Hepatocyte (in vitro differentiated cells): ENCODE results near the gene FAM120A. TPM values are rescaled to one million over a fixed set of nuclear protein-coding genes. Genes with fewer than 3 reads are reported as not detected.
A peak's percentile ranks its signal among the peaks of the same experiment; 100 is the strongest.

ENCODE experiments used
- DNase-seq: peaks from one replicate; pipeline ENCODE4 v3.0.0-alpha.2; 2016; ENCODE audit warnings: low spot score
- H2AFZ ChIP-seq: fragments of 200-600 bp; sonication (generic); 2 replicates; pipeline ENCODE4 v1.6.0; 2016; ENCODE audit warnings: antibody characterized with exemption, mild to moderate bottlenecking
- H3K27ac ChIP-seq: fragments of 200-600 bp; sonication (generic); 2 replicates; pipeline ENCODE4 v1.5.1; 2016; ENCODE audit warnings: mild to moderate bottlenecking
- H3K27me3 ChIP-seq: fragments of 200-600 bp; sonication (generic); 2 replicates; pipeline ENCODE4 v1.6.1; 2016
- H3K36me3 ChIP-seq: fragments of 200-600 bp; sonication (generic); replicated peaks from 2 replicates; pipeline ENCODE4 v1.5.1; 2016; ENCODE audit warnings: low read depth; ENCODE audit not compliant: insufficient read depth
- H3K4me1 ChIP-seq: fragments of 200-600 bp; sonication (generic); 2 replicates; pipeline ENCODE4 v1.5.1; 2016; ENCODE audit warnings: mild to moderate bottlenecking, moderate library complexity; ENCODE audit not compliant: insufficient read depth
- H3K4me2 ChIP-seq: fragments of 200-600 bp; sonication (generic); 2 replicates; pipeline ENCODE4 v1.6.0; 2016
- H3K4me3 ChIP-seq: fragments of 200-600 bp; sonication (generic); 2 replicates; pipeline ENCODE4 v1.5.1; 2016; ENCODE audit warnings: mild to moderate bottlenecking
- H3K79me2 ChIP-seq: fragments of 200-600 bp; sonication (generic); 2 replicates; pipeline ENCODE4 v1.6.0; 2017; ENCODE audit warnings: mild to moderate bottlenecking
- H3K9me2 ChIP-seq: fragments of 200-600 bp; sonication (generic); replicated peaks from 2 replicates; pipeline ENCODE4 v1.6.0; 2017; ENCODE audit warnings: mild to moderate bottlenecking; ENCODE audit not compliant: insufficient read depth
- H3K9me3 ChIP-seq: fragments of 200-600 bp; sonication (generic); 2 replicates; pipeline ENCODE4 v1.5.1; 2016; ENCODE audit warnings: low read depth, mild to moderate bottlenecking
- H4K20me1 ChIP-seq: fragments of 200-600 bp; sonication (generic); 2 replicates; pipeline ENCODE4 v1.6.0; 2016; ENCODE audit warnings: mild to moderate bottlenecking; ENCODE audit not compliant: insufficient read depth, poor library complexity, severe bottlenecking
- CTCF ChIP-seq: fragments of 200-600 bp; sonication (generic); IDR thresholded peaks from 2 replicates; pipeline ENCODE4 v1.5.1; 2016; ENCODE audit warnings: antibody characterized with exemption, mild to moderate bottlenecking; ENCODE audit not compliant: poor library complexity
- EZH2 ChIP-seq: fragments of 200-600 bp; sonication (generic); IDR thresholded peaks from 2 replicates; pipeline ENCODE4 v1.6.1; 2016; ENCODE audit warnings: antibody characterized with exemption, mild to moderate bottlenecking, borderline replicate concordance
- EZH2phosphoT487 ChIP-seq: fragments of 200-600 bp; sonication (generic); IDR thresholded peaks from one replicate; pipeline ENCODE4 v1.6.1; 2018; ENCODE audit warnings: antibody characterized with exemption, mild to moderate bottlenecking, low read depth, moderate library complexity; ENCODE audit not compliant: unreplicated experiment, severe bottlenecking
- WGBS: methylation state at CpG from one replicate; pipeline ENCODE4 v1.1.6; 2016; ENCODE audit warnings: low lambda C conversion rate; ENCODE audit errors: missing lambda C conversion rate; 5-methylcytosine and 5-hydroxymethylcytosine counted together
- polyA plus RNA-seq: library from polyadenylated mRNA; unstranded; fragments of >200 nt; fragmentation: Nextera tagmentation; extraction: Ambion mirVana; gene quantifications from 2 replicates; pipeline ENCODE4 v1.2.1, GENCODE V29; 2016
- total RNA-seq: library from RNA; depleted of rRNA; stranded (reverse); fragments of >200 nt; gene quantifications from 2 replicates; pipeline ENCODE4 v1.2.3, GENCODE V29; 2014

FAM120A gene
- total and polyA plus RNA-seq, 2 experiments from 2014 or later: 16.0 to 49.3 TPM

DNA sequence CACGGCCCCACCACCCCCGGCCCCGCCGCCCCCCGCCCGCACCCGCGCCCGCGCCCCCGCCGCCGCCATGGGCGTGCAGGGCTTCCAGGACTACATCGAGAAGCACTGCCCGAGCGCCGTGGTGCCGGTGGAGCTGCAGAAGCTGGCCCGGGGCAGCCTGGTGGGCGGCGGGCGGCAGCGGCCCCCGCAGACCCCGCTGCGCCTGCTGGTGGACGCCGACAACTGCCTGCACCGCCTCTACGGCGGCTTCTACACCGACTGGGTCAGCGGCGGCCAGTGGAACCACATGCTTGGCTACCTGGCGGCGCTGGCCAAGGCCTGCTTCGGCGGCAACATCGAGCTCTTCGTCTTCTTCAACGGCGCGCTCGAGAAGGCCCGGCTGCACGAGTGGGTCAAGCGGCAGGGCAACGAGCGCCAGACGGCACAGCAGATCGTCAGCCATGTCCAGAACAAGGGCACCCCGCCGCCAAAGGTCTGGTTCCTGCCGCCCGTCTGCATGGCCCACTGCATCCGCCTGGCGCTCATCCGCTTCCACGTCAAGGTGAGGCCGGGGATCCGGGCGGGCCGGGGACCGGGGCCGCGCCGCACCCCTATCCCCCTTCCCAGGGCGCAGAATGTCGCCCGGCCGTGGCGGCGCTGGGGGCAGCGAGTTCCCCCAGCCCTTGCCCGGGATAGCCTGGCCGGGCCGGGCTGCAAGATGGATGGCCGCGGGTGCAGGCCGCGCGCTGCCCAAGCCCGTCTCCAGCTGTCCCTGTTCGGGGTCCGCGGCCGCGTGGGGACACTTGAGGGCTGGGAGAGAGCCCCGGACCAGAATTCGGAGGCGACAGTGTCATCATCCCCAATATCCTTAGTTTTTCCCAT, 594 bp downstream of the FAM120A start:
- Histone ChIP-seq H3K79me2 (peaks cover 73% of the 10 kb centered on the region), H3K4me3 (peak overlapping the region; percentile 75), H2AFZ (peak overlapping the region; percentile 37), H3K9me3 (no peaks in the 10 kb centered on the region), H3K4me2 (peak overlapping the region; percentile 95), H3K36me3 (no peaks in the 10 kb centered on the region), H3K27ac (peak overlapping the region; percentile 85), H3K4me1 (peaks cover 34% of the 10 kb centered on the region), H3K9me2 (no peaks in the 10 kb centered on the region), H3K27me3 (no peaks in the 10 kb centered on the region), H4K20me1 (peaks cover 5% of the 10 kb centered on the region)
- DNase-seq: peak; percentile 69
- WGBS: under 1% methylated on average over 62 of the region's 92 CpGs
- peak; percentile 8 for TF ChIP-seq CTCF
- TF ChIP-seq EZH2phosphoT487: no peak
- TF ChIP-seq EZH2: no peak

DNA sequence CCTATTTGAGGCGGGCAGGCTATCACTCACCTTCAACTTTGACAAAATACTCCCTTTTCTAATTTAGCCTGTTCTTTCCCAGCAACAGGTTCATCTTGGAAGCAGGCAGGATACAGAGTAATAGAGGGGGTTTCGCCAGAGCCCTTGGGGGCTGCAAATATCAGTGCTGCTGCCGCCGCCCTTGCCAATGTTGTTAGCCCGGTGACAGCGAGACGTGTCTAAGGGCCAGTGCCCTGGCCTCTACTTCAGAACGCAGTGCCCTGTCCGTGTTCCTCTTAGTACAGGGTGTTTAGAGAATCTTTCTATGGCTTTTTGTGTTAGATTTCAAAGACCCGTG, 1.2 kb downstream of the FAM120A start:
- Histone ChIP-seq H2AFZ (peak overlapping the region; percentile 37), H3K27me3 (no peaks in the 10 kb centered on the region), H4K20me1 (peaks cover 5% of the 10 kb centered on the region), H3K79me2 (peaks cover 79% of the 10 kb centered on the region), H3K4me3 (peak overlapping the region; percentile 75), H3K9me3 (no peaks in the 10 kb centered on the region), H3K9me2 (no peaks in the 10 kb centered on the region), H3K27ac (peak overlapping the region; percentile 85), H3K36me3 (no peaks in the 10 kb centered on the region), H3K4me1 (peaks cover 39% of the 10 kb centered on the region), H3K4me2 (peak overlapping the region; percentile 95)
- WGBS: under 1% methylated on average over 10 of the region's 10 CpGs
- TF ChIP-seq EZH2phosphoT487 (no peak), EZH2 (no peak), CTCF (no peak)
- DNase-seq: peak; percentile 34

- DNase-seq: peak; percentile 94
- WGBS: 2% methylated on average over 34 of the region's 34 CpGs
- H3K9me3 ChIP-seq: no peaks in the 10 kb centered on the region
- no peaks in the 10 kb centered on the region for H3K9me2 ChIP-seq
- peaks cover 5% of the 10 kb centered on the region for H4K20me1 ChIP-seq
- no peaks in the 10 kb centered on the region for H3K36me3 ChIP-seq
- peak within 1 kb of the TSS; percentile 37 for H2AFZ ChIP-seq
- H3K4me2 ChIP-seq: peak within 1 kb of the TSS; percentile 95
- H3K4me3 ChIP-seq: peak within 1 kb of the TSS; percentile 75
- peaks cover 85% of the 10 kb centered on the region for H3K79me2 ChIP-seq
- TF ChIP-seq CTCF (no peak), EZH2phosphoT487 (no peak), EZH2 (no peak)
- no peaks in the 10 kb centered on the region for H3K27me3 ChIP-seq
- H3K27ac ChIP-seq: peak within 1 kb of the TSS; percentile 85
- peaks cover 39% of the 10 kb centered on the region for H3K4me1 ChIP-seq
Observed at GRCh38 chr9:93453047-93453914, 1.8 kb downstream of the FAM120A start, which contains the start of gene FAM120AOS. TSS of gene FAM120AOS (minus strand) at chr9:93453581. CDS start at chr9:93452709, 872 bp downstream.
